GM12878 (cell line): ENCODE measurements around the gene CHRNE. TPM values are rescaled to one million over a fixed set of nuclear protein-coding genes. Genes with fewer than 3 reads are reported as not detected.

ENCODE experiments used
- ATAC-seq: fragments of 200-7000 bp; cut with Tn5 transposase; 3 replicates; pipeline ENCODE4 v1.9.1; 2020; ENCODE audit warnings: mild to moderate bottlenecking, moderate library complexity
- BruUV-seq: library from RNA; stranded (reverse); fragments of 400-500 nt; replicated peaks from 2 replicates; lab custom pipeline; 2021; lab: Mats Ljungman, UMichigan
- CTCF ChIA-PET: fragments of 300-600 bp; sonication (Branson Sonifier 250); formaldehyde crosslinking; extraction: SDS; loops from one replicate; lab custom pipeline; 2021; ENCODE audit warnings: inconsistent platforms; lab: Yijun Ruan, JAX
- POLR2A ChIA-PET: fragments of 350-600 bp; formaldehyde crosslinking; extraction: SDS; loops from one replicate; lab custom pipeline; 2021; ENCODE audit warnings: inconsistent platforms; lab: Charles Lee
- RAD21 ChIA-PET: fragments of 300-600 bp; sonication (Branson Sonifier 250); formaldehyde crosslinking; loops from one replicate; lab custom pipeline; 2023; ENCODE audit warnings: antibody characterized with exemption; ENCODE audit not compliant: unreplicated experiment; lab: Charles Lee
- SMC1A ChIA-PET: fragments of 300-600 bp; sonication (Branson Sonifier 250); formaldehyde crosslinking; loops from one replicate; lab custom pipeline; 2023; ENCODE audit not compliant: unreplicated experiment, uncharacterized antibody; lab: Charles Lee
- DNase-seq: peaks from one replicate; pipeline ENCODE4 v3.0.0-alpha.2; 2011; ENCODE audit warnings: low read depth, low spot score
- FAIRE-seq: peaks from 3 replicates; lab custom pipeline; 2011; peaks lifted over from hg19 to GRCh38; lab: Jason Lieb, UNC
- H2AFZ ChIP-seq: 2 replicates; pipeline ENCODE4 v1.6.0; 2011; ENCODE audit warnings: low read depth, low read length, control low read depth; ENCODE audit not compliant: control insufficient read depth
- H3K27ac ChIP-seq: 2 replicates; pipeline ENCODE4 v1.5.1; 2011; ENCODE audit warnings: control low read depth; ENCODE audit not compliant: control insufficient read depth, insufficient read depth
- H3K27me3 ChIP-seq, 2 experiments: replicated peaks in 1 of 2; 2 replicates each; pipeline versions ENCODE4 v1.6.0 to v1.6.1; 2011; ENCODE audit warnings: low read length in 1 of 2; ENCODE audit not compliant: control insufficient read depth in 2 of 2, insufficient read depth in 2 of 2
- H3K36me3 ChIP-seq, 2 experiments: 2 replicates each; pipeline ENCODE4 v1.5.1; 2011; ENCODE audit warnings: low read length in 1 of 2; ENCODE audit not compliant: control insufficient read depth in 2 of 2, insufficient read depth in 2 of 2
- H3K4me1 ChIP-seq: 2 replicates; pipeline ENCODE4 v1.6.1; 2011; ENCODE audit warnings: mild to moderate bottlenecking, low read length, moderate library complexity, mixed read lengths; ENCODE audit not compliant: control insufficient read depth, insufficient read depth
- H3K4me2 ChIP-seq: 2 replicates; pipeline ENCODE4 v1.6.0; 2011; ENCODE audit warnings: control low read depth; ENCODE audit not compliant: control insufficient read depth, insufficient read depth
- H3K4me3 ChIP-seq: fragments of 200-600 bp; sonication (generic); 2 replicates; pipeline ENCODE4 v1.5.1; 2016
- H3K79me2 ChIP-seq: 2 replicates; pipeline ENCODE4 v1.6.0; 2011; ENCODE audit warnings: low read length; ENCODE audit not compliant: control insufficient read depth, insufficient read depth
- H3K9ac ChIP-seq: 2 replicates; pipeline ENCODE4 v1.8.0; 2011; ENCODE audit warnings: low read length, control low read depth, mixed read lengths; ENCODE audit not compliant: control insufficient read depth, insufficient read depth
- H3K9me3 ChIP-seq: replicated peaks from 3 replicates; pipeline ENCODE4 v1.5.1; 2011; ENCODE audit warnings: mild to moderate bottlenecking, low read length; ENCODE audit not compliant: control insufficient read depth, insufficient read depth
- H4K20me1 ChIP-seq: 2 replicates; pipeline ENCODE4 v1.6.0; 2011; ENCODE audit not compliant: control insufficient read depth, insufficient read depth
- CBX3 ChIP-seq: fragments of 200-600 bp; sonication (generic); IDR thresholded peaks from 2 replicates; pipeline ENCODE4 v1.6.1; 2016; ENCODE audit warnings: low read depth, borderline replicate concordance
- EZH2 ChIP-seq: IDR thresholded peaks from 2 replicates; pipeline ENCODE4 v1.6.1; 2012; ENCODE audit warnings: low read depth, mild to moderate bottlenecking, control low read depth, inconsistent platforms, low read length, borderline replicate concordance; ENCODE audit not compliant: control insufficient read depth
- HCFC1 ChIP-seq: fragments of 150-350 bp; IDR thresholded peaks from 2 replicates; pipeline ENCODE4 v1.6.1; 2014; ENCODE audit warnings: low read length
- IKZF1 ChIP-seq: fragments of 450-650 bp; conservative IDR thresholded peaks from 2 replicates; pipeline ENCODE4 v1.6.1; 2017; ENCODE audit warnings: antibody characterized with exemption, mild to moderate bottlenecking
- MEF2B ChIP-seq: fragments of 450-650 bp; IDR thresholded peaks from 2 replicates; pipeline ENCODE4 v1.6.1; 2018; ENCODE audit warnings: mild to moderate bottlenecking, moderate library complexity; ENCODE audit not compliant: partially characterized antibody, poor library complexity, severe bottlenecking
- NFIC ChIP-seq: IDR thresholded peaks from 2 replicates; pipeline ENCODE4 v1.6.1; 2012; ENCODE audit warnings: low read depth, mild to moderate bottlenecking, inconsistent platforms, low read length, moderate library complexity
- NFXL1 ChIP-seq: fragments of 450-650 bp; IDR thresholded peaks from 2 replicates; pipeline ENCODE4 v1.6.1; 2017; ENCODE audit warnings: antibody characterized with exemption, mild to moderate bottlenecking, borderline replicate concordance
- RCOR1 ChIP-seq: conservative IDR thresholded peaks from 2 replicates; pipeline ENCODE4 v1.6.1; 2012; ENCODE audit warnings: low read depth, low read length, improper control_type of control experiment
- SPI1 ChIP-seq: IDR thresholded peaks from 2 replicates; pipeline ENCODE4 v1.6.1; 2011; ENCODE audit warnings: low read depth, mild to moderate bottlenecking, low read length, moderate library complexity, borderline replicate concordance; ENCODE audit not compliant: insufficient read depth
- SUPT20H ChIP-seq: IDR thresholded peaks from 2 replicates; pipeline ENCODE4 v1.6.1; 2011; ENCODE audit warnings: low read depth, mild to moderate bottlenecking, low read length, moderate library complexity, borderline replicate concordance; ENCODE audit not compliant: control insufficient read depth
- TARDBP ChIP-seq: IDR thresholded peaks from 2 replicates; pipeline ENCODE4 v1.6.1; 2016; ENCODE audit warnings: borderline replicate concordance
- TCF3 ChIP-seq: IDR thresholded peaks from 2 replicates; pipeline ENCODE4 v1.6.1; 2012; ENCODE audit warnings: low read depth, mild to moderate bottlenecking, low read length, borderline replicate concordance; ENCODE audit not compliant: insufficient read depth
- YY1 ChIP-seq: IDR thresholded peaks from 2 replicates; pipeline ENCODE4 v1.6.1; 2011; ENCODE audit warnings: low read depth, mild to moderate bottlenecking, low read length
- WGBS: methylation state at CpG from one replicate; pipeline ENCODE4 v1.1.6; 2016; ENCODE audit warnings: low lambda C conversion rate; ENCODE audit not compliant: insufficient replicate concordance, insufficient coverage; ENCODE audit errors: missing lambda C conversion rate; 5-methylcytosine and 5-hydroxymethylcytosine counted together
- in situ Hi-C: fragments of 300-500 bp; cut with MboI; formaldehyde crosslinking; loops from 9 replicates; pipeline ENCODE4 v1.14.3; 2018; ENCODE audit warnings: mixed read lengths
- intact Hi-C: fragments of 100-400 bp; cut with micrococcal nuclease; formaldehyde crosslinking; loops from one replicate; pipeline ENCODE4 v1.14.2; 2022; ENCODE audit not compliant: unreplicated experiment
- polyA plus RNA-seq, 11 experiments: library from polyadenylated mRNA; depleted of rRNA in 4 of 11; unstranded in 6 of 11; stranded (reverse) in 5 of 11; fragments of >200 nt; fragmentation: Nextera tagmentation in 4 of 11; fragmentation: Illumina TruSeq in 1 of 11; extraction: Ambion mirVana in 4 of 11; extraction: Trizol in 1 of 11; gene quantifications; 1 replicate in 1 of 11; 2 replicates in 10 of 11; pipeline versions ENCODE4 v1.2.1 to v1.2.3, GENCODE V29; 2011 to 2016; ENCODE audit warnings: inconsistent platforms in 2 of 11, missing spikeins in 2 of 11, low read depth in 1 of 11
- total RNA-seq, 4 experiments: library from RNA; depleted of rRNA in 3 of 4; stranded (reverse); fragments of >200 nt in 3 of 4; fragmentation: Illumina TruSeq in 1 of 4; extraction: Trizol in 1 of 4; gene quantifications; 2 replicates each; pipeline versions ENCODE4 v1.2.1 to v1.2.3, GENCODE V29; 2013 to 2021
- TF ChIP-seq, protein P1 (sequence below): fragments of 450-650 bp; IDR thresholded peaks from 2 replicates; pipeline ENCODE4 v1.6.1; 2018; ENCODE audit warnings: mild to moderate bottlenecking, low read depth, moderate library complexity; ENCODE audit not compliant: partially characterized antibody
- TF ChIP-seq, protein P2 (sequence below): fragments of 150-350 bp; IDR thresholded peaks from 2 replicates; pipeline ENCODE4 v1.6.1; 2014; ENCODE audit warnings: mild to moderate bottlenecking, low read depth, low read length
- TF ChIP-seq, protein P3 (sequence below): fragments of 450-650 bp; formaldehyde crosslinking; IDR thresholded peaks from 2 replicates; pipeline ENCODE4 v1.5.0; 2022; ENCODE audit warnings: mild to moderate bottlenecking, missing genetic modification characterization

The CHRNE gene
- total and polyA plus RNA-seq, 10 of the 15 experiments (the other 5 are each of a cell fraction or from before 2014, with no cell fraction given): 0.05 to 0.11 (median 0.08) TPM; not detected in 6

DNA sequence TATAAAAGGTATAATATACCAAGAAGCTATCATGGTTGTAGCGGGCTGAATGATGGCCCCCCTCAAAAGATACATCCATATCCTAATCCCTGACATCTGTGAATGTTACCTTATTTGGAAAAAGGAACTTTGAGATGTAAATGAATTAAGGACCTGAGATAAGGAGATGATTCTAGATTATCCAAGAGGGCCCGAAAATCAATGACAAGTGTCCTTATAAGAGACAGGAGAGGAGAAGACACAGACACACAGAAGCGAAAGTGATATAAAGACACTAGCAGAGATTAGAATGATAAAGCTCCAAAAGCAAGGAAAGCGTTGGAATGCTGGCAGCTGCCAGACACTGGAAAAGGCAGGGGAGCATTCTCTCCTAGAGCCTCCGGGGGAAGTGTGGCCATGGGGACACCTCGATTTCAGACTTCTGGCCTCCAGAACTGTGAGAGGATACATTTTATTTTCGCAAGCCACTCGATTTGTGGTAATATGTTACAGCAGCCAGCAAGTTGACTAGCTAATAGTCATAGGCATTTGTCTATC is 16.7 kb upstream of the CHRNE start:
- no TSS peak for BruUV-seq
- RAD21 ChIA-PET: interaction anchor here (0.7 to 1.8 kb wide), 2 partner anchors 10 to 142 kb away, joined by 3 to 4 read pairs; no protein-coding TSS in a partner anchor
- Histone ChIP-seq H3K36me3 (no peaks in the 10 kb centered on the region), H3K9ac (no peak overlapping the region), H3K9me3 (no peaks in the 10 kb centered on the region), H3K79me2 (no peaks in the 10 kb centered on the region), H3K4me3 (no peak overlapping the region), H3K27me3 (no peaks in the 10 kb centered on the region), H2AFZ (no peak overlapping the region), H4K20me1 (no peaks in the 10 kb centered on the region), H3K27ac (no peak overlapping the region), H3K4me2 (no peak overlapping the region), H3K4me1 (no peaks in the 10 kb centered on the region)
- POLR2A ChIA-PET: interaction anchor here (1.2 to 1.3 kb wide), 2 partner anchors 13 to 21 kb away, joined by 3 read pairs; partner anchors contain the start of genes RNF167 and SLC25A11
- no peak for ATAC-seq
- CTCF ChIA-PET: interaction anchor here (0.7 to 0.8 kb wide), 2 partner anchors 10 to 70 kb away, joined by 3 read pairs; no protein-coding TSS in a partner anchor
- no peak for FAIRE-seq
- intact Hi-C loops: no loop called here
- SMC1A ChIA-PET: interaction anchor here (0.9 kb wide), 1 partner anchor 13 kb away, joined by 3 read pairs; no protein-coding TSS in a partner anchor
- in situ Hi-C loops: no loop called here
- 84% methylated on average over 8 of the region's 8 CpGs for WGBS
- no peak for DNase-seq
- TF ChIP-seq, protein P1, sequence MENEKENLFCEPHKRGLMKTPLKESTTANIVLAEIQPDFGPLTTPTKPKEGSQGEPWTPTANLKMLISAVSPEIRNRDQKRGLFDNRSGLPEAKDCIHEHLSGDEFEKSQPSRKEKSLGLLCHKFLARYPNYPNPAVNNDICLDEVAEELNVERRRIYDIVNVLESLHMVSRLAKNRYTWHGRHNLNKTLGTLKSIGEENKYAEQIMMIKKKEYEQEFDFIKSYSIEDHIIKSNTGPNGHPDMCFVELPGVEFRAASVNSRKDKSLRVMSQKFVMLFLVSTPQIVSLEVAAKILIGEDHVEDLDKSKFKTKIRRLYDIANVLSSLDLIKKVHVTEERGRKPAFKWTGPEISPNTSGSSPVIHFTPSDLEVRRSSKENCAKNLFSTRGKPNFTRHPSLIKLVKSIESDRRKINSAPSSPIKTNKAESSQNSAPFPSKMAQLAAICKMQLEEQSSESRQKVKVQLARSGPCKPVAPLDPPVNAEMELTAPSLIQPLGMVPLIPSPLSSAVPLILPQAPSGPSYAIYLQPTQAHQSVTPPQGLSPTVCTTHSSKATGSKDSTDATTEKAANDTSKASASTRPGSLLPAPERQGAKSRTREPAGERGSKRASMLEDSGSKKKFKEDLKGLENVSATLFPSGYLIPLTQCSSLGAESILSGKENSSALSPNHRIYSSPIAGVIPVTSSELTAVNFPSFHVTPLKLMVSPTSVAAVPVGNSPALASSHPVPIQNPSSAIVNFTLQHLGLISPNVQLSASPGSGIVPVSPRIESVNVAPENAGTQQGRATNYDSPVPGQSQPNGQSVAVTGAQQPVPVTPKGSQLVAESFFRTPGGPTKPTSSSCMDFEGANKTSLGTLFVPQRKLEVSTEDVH: no peak
- TF ChIP-seq MEF2B (no peak), TARDBP (no peak), SPI1 (no peak), SUPT20H (no peak), IKZF1 (no peak), EZH2 (no peak), TCF3 (no peak), CBX3 (no peak), NFXL1 (no peak), RCOR1 (no peak), HCFC1 (no peak), NFIC (no peak), YY1 (no peak)
- TF ChIP-seq, protein P2, sequence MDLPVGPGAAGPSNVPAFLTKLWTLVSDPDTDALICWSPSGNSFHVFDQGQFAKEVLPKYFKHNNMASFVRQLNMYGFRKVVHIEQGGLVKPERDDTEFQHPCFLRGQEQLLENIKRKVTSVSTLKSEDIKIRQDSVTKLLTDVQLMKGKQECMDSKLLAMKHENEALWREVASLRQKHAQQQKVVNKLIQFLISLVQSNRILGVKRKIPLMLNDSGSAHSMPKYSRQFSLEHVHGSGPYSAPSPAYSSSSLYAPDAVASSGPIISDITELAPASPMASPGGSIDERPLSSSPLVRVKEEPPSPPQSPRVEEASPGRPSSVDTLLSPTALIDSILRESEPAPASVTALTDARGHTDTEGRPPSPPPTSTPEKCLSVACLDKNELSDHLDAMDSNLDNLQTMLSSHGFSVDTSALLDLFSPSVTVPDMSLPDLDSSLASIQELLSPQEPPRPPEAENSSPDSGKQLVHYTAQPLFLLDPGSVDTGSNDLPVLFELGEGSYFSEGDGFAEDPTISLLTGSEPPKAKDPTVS: no peak
- TF ChIP-seq, protein P3, sequence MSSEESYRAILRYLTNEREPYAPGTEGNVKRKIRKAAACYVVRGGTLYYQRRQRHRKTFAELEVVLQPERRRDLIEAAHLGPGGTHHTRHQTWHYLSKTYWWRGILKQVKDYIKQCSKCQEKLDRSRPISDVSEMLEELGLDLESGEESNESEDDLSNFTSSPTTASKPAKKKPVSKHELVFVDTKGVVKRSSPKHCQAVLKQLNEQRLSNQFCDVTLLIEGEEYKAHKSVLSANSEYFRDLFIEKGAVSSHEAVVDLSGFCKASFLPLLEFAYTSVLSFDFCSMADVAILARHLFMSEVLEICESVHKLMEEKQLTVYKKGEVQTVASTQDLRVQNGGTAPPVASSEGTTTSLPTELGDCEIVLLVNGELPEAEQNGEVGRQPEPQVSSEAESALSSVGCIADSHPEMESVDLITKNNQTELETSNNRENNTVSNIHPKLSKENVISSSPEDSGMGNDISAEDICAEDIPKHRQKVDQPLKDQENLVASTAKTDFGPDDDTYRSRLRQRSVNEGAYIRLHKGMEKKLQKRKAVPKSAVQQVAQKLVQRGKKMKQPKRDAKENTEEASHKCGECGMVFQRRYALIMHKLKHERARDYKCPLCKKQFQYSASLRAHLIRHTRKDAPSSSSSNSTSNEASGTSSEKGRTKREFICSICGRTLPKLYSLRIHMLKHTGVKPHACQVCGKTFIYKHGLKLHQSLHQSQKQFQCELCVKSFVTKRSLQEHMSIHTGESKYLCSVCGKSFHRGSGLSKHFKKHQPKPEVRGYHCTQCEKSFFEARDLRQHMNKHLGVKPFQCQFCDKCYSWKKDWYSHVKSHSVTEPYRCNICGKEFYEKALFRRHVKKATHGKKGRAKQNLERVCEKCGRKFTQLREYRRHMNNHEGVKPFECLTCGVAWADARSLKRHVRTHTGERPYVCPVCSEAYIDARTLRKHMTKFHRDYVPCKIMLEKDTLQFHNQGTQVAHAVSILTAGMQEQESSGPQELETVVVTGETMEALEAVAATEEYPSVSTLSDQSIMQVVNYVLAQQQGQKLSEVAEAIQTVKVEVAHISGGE (CRISPR knock-in tag): no peak
